Dendritic cell treated with granulocyte-macrophage colony-stimulating factor and Interleukin-4, amounts not matched to agents 40 ng/mL and 50 ng/mL, for 4 days (primary cell): ENCODE measurements around the gene FBXW4.

Source experiments
- H3K27ac Mint-ChIP-seq: one replicate; pipeline ENCODE4 v1.8.0; 2022; ENCODE audit warnings: mild to moderate bottlenecking, mixed read lengths
- H3K27me3 Mint-ChIP-seq: one replicate; pipeline ENCODE4 v1.8.0; 2022; ENCODE audit warnings: mild to moderate bottlenecking, mixed read lengths
- H3K36me3 Mint-ChIP-seq: one replicate; pipeline ENCODE4 v1.8.0; 2022; ENCODE audit warnings: low read depth, mixed read lengths
- H3K4me1 Mint-ChIP-seq: one replicate; pipeline ENCODE4 v1.8.0; 2022; ENCODE audit warnings: low read depth, mixed read lengths
- H3K4me3 Mint-ChIP-seq: one replicate; pipeline ENCODE4 v1.8.0; 2022; ENCODE audit warnings: mild to moderate bottlenecking, moderate library complexity, mixed read lengths
- H3K9me3 Mint-ChIP-seq: one replicate; pipeline ENCODE4 v1.8.0; 2022; ENCODE audit warnings: mixed read lengths
- intact Hi-C: fragments of 100-400 bp; cut with micrococcal nuclease; formaldehyde crosslinking; loops from one replicate; pipeline ENCODE4 v1.15.0; 2022

FBXW4 gene

DNA sequence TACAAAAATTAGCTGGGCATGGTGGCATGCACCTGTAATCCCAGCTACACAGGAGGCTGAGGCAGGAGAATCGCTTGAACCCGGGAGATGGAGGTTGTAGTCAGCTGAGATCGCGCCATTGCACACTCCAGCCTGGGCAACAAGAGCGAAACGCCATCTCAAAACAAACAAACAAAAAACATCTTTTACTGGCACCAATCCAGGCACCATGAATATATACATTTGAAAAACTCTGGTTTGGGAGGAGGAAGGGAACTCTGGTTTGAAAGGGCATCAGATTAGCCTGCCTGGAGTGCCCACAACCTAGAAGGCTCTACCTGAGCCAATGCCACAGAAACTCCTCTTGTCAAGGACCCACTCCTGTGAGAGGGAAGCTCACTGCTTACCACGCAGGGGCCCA lies 122.8 kb downstream of the FBXW4 start:
- Mint-ChIP-seq H3K4me1 (peaks cover 20% of the 10 kb centered on the region), H3K27me3 (peaks cover 30% of the 10 kb centered on the region), H3K27ac (no peak overlapping the region), H3K36me3 (peaks cover 8% of the 10 kb centered on the region), H3K9me3 (peaks cover 6% of the 10 kb centered on the region), H3K4me3 (no peak overlapping the region)
- intact Hi-C loops: no loop called here

GRCh38 chr10:101571271-101571925 lies 123.6 kb downstream of the FBXW4 start:
- intact Hi-C loops: loop anchor here (2.0 kb wide), 1 partner anchor 359 kb away; no protein-coding TSS in a partner anchor
- Mint-ChIP-seq H3K27me3 (peaks cover 36% of the 10 kb centered on the region), H3K27ac (peak overlapping the region; percentile 69), H3K36me3 (peaks cover 4% of the 10 kb centered on the region), H3K4me3 (no peak overlapping the region), H3K9me3 (peaks cover 6% of the 10 kb centered on the region), H3K4me1 (peaks cover 21% of the 10 kb centered on the region)

DNA sequence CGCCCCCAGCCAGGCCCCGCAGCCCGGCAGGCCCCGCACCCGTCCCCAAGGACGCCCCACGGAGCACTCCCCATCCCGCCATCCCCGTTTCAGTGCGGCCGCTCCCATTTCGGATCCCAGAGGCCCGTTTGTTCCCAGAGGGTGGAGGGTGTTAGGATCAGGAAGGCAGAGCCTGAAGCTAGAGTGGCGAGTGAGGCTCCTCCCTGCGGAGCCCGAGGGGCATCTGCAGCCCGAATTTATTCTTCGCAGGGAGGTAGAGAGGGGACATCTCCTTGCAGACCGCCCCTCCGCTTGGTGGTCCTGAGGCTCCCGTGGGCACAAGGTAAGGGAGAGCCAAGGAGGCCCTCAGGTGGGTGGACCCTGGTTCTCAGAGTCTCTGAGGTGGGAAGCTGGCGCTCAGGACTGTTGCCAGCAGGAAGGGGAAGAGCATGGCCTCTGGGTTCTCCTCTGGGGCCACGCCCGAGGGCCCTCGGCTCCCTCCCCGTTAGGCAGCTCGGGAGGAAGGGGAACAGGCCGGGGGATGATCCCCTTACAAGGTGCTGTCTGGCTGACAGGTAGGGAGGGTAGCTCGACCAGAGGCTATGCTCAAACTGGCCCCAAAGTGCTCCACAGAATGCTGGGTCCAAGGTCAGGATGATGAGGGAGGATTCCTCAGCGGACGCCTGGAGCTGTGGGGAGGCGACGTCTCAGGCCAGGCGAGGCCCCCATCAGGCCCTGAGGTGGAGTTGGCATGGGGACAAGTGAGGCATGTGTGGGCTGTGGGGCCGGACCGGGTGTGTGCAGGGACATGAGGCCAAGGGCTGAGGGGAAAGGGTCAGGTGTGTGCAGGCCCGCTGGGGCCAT lies 124.3 kb downstream of the FBXW4 start:
- H3K36me3 Mint-ChIP-seq: peaks cover 4% of the 10 kb centered on the region
- intact Hi-C loops: loop anchor here (1.0 to 2.0 kb wide), 2 partner anchors 298 to 358 kb away; no protein-coding TSS in a partner anchor
- peak overlapping the region; percentile 77 for H3K4me3 Mint-ChIP-seq
- H3K9me3 Mint-ChIP-seq: peaks cover 6% of the 10 kb centered on the region
- H3K4me1 Mint-ChIP-seq: peaks cover 25% of the 10 kb centered on the region
- peak overlapping the region; percentile 69 for H3K27ac Mint-ChIP-seq
- H3K27me3 Mint-ChIP-seq: peaks cover 44% of the 10 kb centered on the region

GRCh38 chr10:101569622-101570427 lies 125.1 kb downstream of the FBXW4 start:
- peaks cover 25% of the 10 kb centered on the region for H3K4me1 Mint-ChIP-seq
- peaks cover 6% of the 10 kb centered on the region for H3K9me3 Mint-ChIP-seq
- H3K27ac Mint-ChIP-seq: peak overlapping the region; percentile 69
- peaks cover 4% of the 10 kb centered on the region for H3K36me3 Mint-ChIP-seq
- H3K27me3 Mint-ChIP-seq: peaks cover 52% of the 10 kb centered on the region
- intact Hi-C loops: loop anchor here (1.0 to 2.0 kb wide), 2 partner anchors 298 to 357 kb away; no protein-coding TSS in a partner anchor
- H3K4me3 Mint-ChIP-seq: peak overlapping the region; percentile 77

- H3K27ac Mint-ChIP-seq: no peak overlapping the region
- intact Hi-C loops: no loop called here
Observed at GRCh38 chr10:101569323-101569621, 125.7 kb downstream of the FBXW4 start.

GRCh38 chr10:101568054-101568745 lies 126.8 kb downstream of the FBXW4 start:
- peaks cover 63% of the 10 kb centered on the region for H3K27me3 Mint-ChIP-seq

More at GRCh38 chr10:101569323-101569621, 125.7 kb downstream of the FBXW4 start:
- Mint-ChIP-seq H3K27me3 (peaks cover 57% of the 10 kb centered on the region), H3K4me3 (peak overlapping the region; percentile 77), H3K36me3 (peaks cover 2% of the 10 kb centered on the region), H3K4me1 (peaks cover 25% of the 10 kb centered on the region), H3K9me3 (peaks cover 6% of the 10 kb centered on the region)

DNA sequence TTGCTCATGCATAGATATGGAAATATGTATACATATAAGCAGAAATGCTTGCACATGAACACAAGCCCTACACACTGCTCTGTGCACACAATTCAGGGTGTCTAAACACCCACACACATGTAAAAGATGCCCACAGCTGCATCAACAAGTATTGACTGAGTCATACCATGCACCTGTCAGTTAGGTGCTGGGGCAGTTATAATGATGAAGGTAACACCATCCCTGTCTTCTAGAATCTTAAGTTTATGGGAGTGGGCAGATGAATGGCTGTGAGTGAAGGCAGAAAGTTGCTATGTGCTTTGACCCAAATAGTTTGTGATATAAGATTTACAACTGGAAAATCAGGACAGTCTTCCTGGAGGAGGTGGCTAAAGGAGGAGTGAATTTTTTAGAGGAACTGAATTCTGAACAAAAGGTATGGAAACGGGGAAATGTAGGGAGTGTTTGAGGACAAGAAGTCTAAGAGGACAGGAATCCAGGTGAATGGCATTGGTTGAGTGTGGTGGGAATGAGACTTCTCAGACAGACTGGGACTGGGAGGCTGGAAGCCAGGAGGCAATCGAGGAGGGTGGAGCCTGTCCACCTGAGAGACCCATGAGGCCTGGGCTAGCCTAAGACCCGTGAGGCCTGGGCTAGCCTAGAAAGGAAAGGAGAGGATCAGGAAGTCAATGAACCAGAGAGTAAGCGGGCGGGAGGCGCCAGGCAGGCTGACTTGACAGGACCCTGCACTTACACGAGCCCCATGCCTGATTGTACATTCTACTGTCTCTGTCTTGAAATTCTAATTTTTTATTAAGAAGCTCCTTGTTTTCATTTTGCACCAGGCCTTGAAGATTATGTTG lies 127.6 kb downstream of the FBXW4 start:
- Mint-ChIP-seq H3K27me3 (peaks cover 67% of the 10 kb centered on the region), H3K9me3 (no peaks in the 10 kb centered on the region)

More at GRCh38 chr10:101568054-101568745, 126.8 kb downstream of the FBXW4 start:
- intact Hi-C loops: no loop called here
- Mint-ChIP-seq H3K4me1 (peaks cover 25% of the 10 kb centered on the region), H3K27ac (no peak overlapping the region), H3K4me3 (no peak overlapping the region), H3K9me3 (peaks cover 6% of the 10 kb centered on the region), H3K36me3 (no peaks in the 10 kb centered on the region)

DNA sequence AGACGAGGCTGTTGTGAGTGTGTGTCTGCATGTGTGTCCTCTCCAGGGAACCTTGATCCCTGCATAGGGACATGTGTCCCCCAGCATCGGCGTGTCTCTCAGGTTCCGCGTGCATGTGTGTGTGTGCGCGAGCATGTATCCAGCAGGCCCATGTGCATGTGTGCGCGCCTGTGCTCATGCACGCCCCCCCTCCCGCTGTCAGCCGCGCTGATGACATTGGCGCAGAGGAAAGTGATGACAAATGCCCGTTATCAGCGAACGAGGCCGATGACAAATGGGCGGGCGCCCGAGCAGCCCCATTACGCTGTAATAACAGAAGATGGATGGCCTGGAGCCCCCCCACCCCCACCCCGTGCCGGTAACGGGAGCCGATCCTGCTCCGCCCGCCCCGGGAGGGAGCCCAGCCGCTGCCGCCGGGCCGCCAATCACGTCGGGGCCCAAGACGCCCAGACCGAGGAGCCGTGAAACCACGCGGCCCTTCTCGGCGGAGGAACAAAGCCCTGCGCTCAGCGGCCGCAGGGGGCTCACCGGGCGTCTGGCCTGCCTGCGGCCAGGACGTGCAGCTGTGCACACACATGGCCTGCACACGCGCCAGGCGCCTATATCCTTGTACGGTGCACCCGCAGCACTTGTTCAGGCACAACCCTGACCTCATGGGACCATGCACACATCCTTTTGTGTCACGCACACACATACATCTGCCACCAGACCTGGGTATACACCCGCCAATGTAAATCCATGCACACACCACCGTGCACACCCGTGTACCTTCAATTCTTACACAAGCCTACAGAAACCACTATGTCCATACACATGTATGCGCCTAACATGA lies 128.4 kb downstream of the FBXW4 start:
- Mint-ChIP-seq H3K4me3 (no peak overlapping the region), H3K4me1 (peaks cover 25% of the 10 kb centered on the region), H3K27me3 (peaks cover 69% of the 10 kb centered on the region), H3K27ac (no peak overlapping the region), H3K9me3 (no peaks in the 10 kb centered on the region), H3K36me3 (no peaks in the 10 kb centered on the region)
- intact Hi-C loops: no loop called here

More for the DNA sequence above, 127.6 kb downstream of the FBXW4 start:
- Mint-ChIP-seq H3K4me1 (peaks cover 25% of the 10 kb centered on the region), H3K4me3 (no peak overlapping the region), H3K27ac (no peak overlapping the region), H3K36me3 (no peaks in the 10 kb centered on the region)
- intact Hi-C loops: no loop called here

GRCh38 chr10:101565936-101566332 lies 129.0 kb downstream of the FBXW4 start:
- H3K36me3 Mint-ChIP-seq: no peaks in the 10 kb centered on the region
- no peaks in the 10 kb centered on the region for H3K9me3 Mint-ChIP-seq
- H3K27me3 Mint-ChIP-seq: peaks cover 69% of the 10 kb centered on the region
- peaks cover 21% of the 10 kb centered on the region for H3K4me1 Mint-ChIP-seq
- no peak overlapping the region for H3K27ac Mint-ChIP-seq
- no peak overlapping the region for H3K4me3 Mint-ChIP-seq
- intact Hi-C loops: no loop called here

DNA sequence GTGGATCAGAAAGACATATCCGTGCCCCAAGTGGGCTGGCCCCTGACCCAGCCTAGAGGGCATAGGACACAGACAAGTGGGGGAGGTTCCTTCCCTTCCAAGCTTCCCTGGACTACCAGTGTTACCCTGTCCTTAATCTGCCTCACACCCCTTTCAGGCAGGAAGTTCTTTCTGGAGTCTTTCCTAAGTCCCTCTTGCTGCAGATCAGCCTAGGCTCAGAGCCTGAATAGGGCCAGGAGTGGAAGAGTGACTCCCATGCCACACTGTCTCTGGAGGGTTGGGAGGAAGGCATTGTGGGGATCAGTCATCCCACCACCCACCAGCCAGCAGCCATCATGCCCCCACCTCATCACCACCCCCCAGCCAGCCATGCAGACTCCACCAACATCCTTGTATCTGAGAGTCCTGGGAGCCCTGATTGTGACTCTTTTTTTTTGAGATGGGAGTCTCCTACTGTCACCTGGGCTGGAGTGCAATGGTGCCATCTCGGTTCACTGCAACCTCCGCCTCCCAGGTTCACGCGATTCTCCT lies 129.5 kb downstream of the FBXW4 start:
- H3K9me3 Mint-ChIP-seq: no peaks in the 10 kb centered on the region
- H3K4me3 Mint-ChIP-seq: no peak overlapping the region
- H3K36me3 Mint-ChIP-seq: no peaks in the 10 kb centered on the region
- H3K27ac Mint-ChIP-seq: no peak overlapping the region
- H3K4me1 Mint-ChIP-seq: peaks cover 16% of the 10 kb centered on the region
- H3K27me3 Mint-ChIP-seq: peaks cover 69% of the 10 kb centered on the region
- intact Hi-C loops: no loop called here

- H3K27me3 Mint-ChIP-seq: peaks cover 66% of the 10 kb centered on the region
- no peaks in the 10 kb centered on the region for H3K36me3 Mint-ChIP-seq
- H3K4me1 Mint-ChIP-seq: peaks cover 9% of the 10 kb centered on the region
- intact Hi-C loops: no loop called here
- no peaks in the 10 kb centered on the region for H3K9me3 Mint-ChIP-seq
- no peak overlapping the region for H3K4me3 Mint-ChIP-seq
- no peak overlapping the region for H3K27ac Mint-ChIP-seq
Observed at GRCh38 chr10:101564490-101564991, 130.4 kb downstream of the FBXW4 start.
